Parathyroid adenoma (tissue), 2 donors: Measurements from ENCODE around the gene DOP1A.

ENCODE experiments used
- H2AFZ ChIP-seq: fragments of 300-600 bp; sonication (generic); one replicate; pipeline ENCODE4 v1.7.0; 2017; ENCODE audit warnings: antibody characterized with exemption, mild to moderate bottlenecking
- H3K27ac ChIP-seq: fragments of 300-600 bp; sonication (generic); one replicate; pipeline ENCODE4 v1.7.0; 2017
- H3K27me3 ChIP-seq: fragments of 300-600 bp; sonication (generic); one replicate; pipeline ENCODE4 v1.7.0; 2017; ENCODE audit warnings: low read length; ENCODE audit not compliant: control insufficient read depth, insufficient read depth
- H3K36me3 ChIP-seq: fragments of 300-600 bp; sonication (generic); one replicate; pipeline ENCODE4 v1.7.0; 2017; ENCODE audit warnings: low read length; ENCODE audit not compliant: control insufficient read depth, insufficient read depth
- H3K4me1 ChIP-seq: fragments of 300-600 bp; sonication (generic); one replicate; pipeline ENCODE4 v1.7.0; 2017; ENCODE audit warnings: control low read depth
- H3K4me2 ChIP-seq: fragments of 300-600 bp; sonication (generic); one replicate; pipeline ENCODE4 v1.7.0; 2017; ENCODE audit warnings: low read length
- H3K4me3 ChIP-seq: fragments of 300-600 bp; sonication (generic); one replicate; pipeline ENCODE4 v1.7.0; 2017; ENCODE audit warnings: low read depth, low read length
- H3K79me2 ChIP-seq: fragments of 300-600 bp; sonication (generic); one replicate; pipeline ENCODE4 v1.7.0; 2017; ENCODE audit warnings: control low read depth
- H3K9ac ChIP-seq: fragments of 300-600 bp; sonication (generic); one replicate; pipeline ENCODE4 v1.7.0; 2017; ENCODE audit warnings: mild to moderate bottlenecking
- H3K9me3 ChIP-seq: fragments of 300-600 bp; sonication (generic); one replicate; pipeline ENCODE4 v1.7.0; 2017; ENCODE audit warnings: low read length; ENCODE audit not compliant: control insufficient read depth
- CTCF ChIP-seq: fragments of 300-600 bp; sonication (generic); IDR thresholded peaks from one replicate; pipeline ENCODE4 v1.7.0; 2017; ENCODE audit warnings: antibody characterized with exemption, mild to moderate bottlenecking
- donor health status: primary hyperparathyroidism.

The DOP1A gene

GRCh38 chr6:83065511-83066192, 1.8 kb upstream of the DOP1A start, which contains the start of gene UBE3D:
UBE3D (minus strand) TSS chr6:83065841; CDS start chr6:83065718, 123 bp downstream.
- peak within 1 kb of the TSS; percentile 92 for H3K4me3 ChIP-seq
- no peaks in the 10 kb centered on the region for H3K27me3 ChIP-seq
- H2AFZ ChIP-seq = peak within 1 kb of the TSS; percentile 85
- TF ChIP-seq CTCF = peak; percentile 100
- peak within 1 kb of the TSS; percentile 84 for H3K4me2 ChIP-seq
- no peak within 1 kb of the TSS for H3K9ac ChIP-seq
- H3K27ac ChIP-seq = peak within 1 kb of the TSS; percentile 36
- H3K79me2 ChIP-seq = peaks cover 12% of the 10 kb centered on the region
- H3K4me1 ChIP-seq = peaks cover 5% of the 10 kb centered on the region
- no peaks in the 10 kb centered on the region for H3K9me3 ChIP-seq
- no peaks in the 10 kb centered on the region for H3K36me3 ChIP-seq

GRCh38 chr6:83068616-83069015, 1.1 kb downstream of the DOP1A start:
- no peak for TF ChIP-seq CTCF
- H3K4me3 ChIP-seq = peak overlapping the region; percentile 94

GRCh38 chr6:83069633-83070032, 2.2 kb downstream of the DOP1A start:
- Histone ChIP-seq H3K9ac (no peak overlapping the region), H3K36me3 (no peaks in the 10 kb centered on the region), H3K4me2 (no peak overlapping the region), H3K4me1 (peaks cover 5% of the 10 kb centered on the region), H3K27me3 (no peaks in the 10 kb centered on the region), H3K9me3 (no peaks in the 10 kb centered on the region), H3K4me3 (no peak overlapping the region), H2AFZ (no peak overlapping the region), H3K79me2 (peaks cover 30% of the 10 kb centered on the region), H3K27ac (no peak overlapping the region)
- no peak for TF ChIP-seq CTCF

More at GRCh38 chr6:83068616-83069015, 1.1 kb downstream of the DOP1A start:
- peak overlapping the region; percentile 90 for H3K27ac ChIP-seq
- no peaks in the 10 kb centered on the region for H3K9me3 ChIP-seq
- H3K36me3 ChIP-seq = no peaks in the 10 kb centered on the region
- H2AFZ ChIP-seq = peak overlapping the region; percentile 98
- no peaks in the 10 kb centered on the region for H3K27me3 ChIP-seq
- peaks cover 22% of the 10 kb centered on the region for H3K79me2 ChIP-seq
- H3K4me1 ChIP-seq = peaks cover 5% of the 10 kb centered on the region
- no peak overlapping the region for H3K9ac ChIP-seq
- H3K4me2 ChIP-seq = peak overlapping the region; percentile 98

- Histone ChIP-seq H3K36me3 (no peaks in the 10 kb centered on the region), H2AFZ (no peak overlapping the region), H3K9ac (no peak overlapping the region), H3K4me1 (peaks cover 5% of the 10 kb centered on the region), H3K27me3 (no peaks in the 10 kb centered on the region), H3K4me3 (no peak overlapping the region), H3K4me2 (no peak overlapping the region), H3K27ac (no peak overlapping the region), H3K9me3 (no peaks in the 10 kb centered on the region), H3K79me2 (peaks cover 43% of the 10 kb centered on the region)
- no peak for TF ChIP-seq CTCF
Observed at GRCh38 chr6:83071023-83071422, 3.6 kb downstream of the DOP1A start.

- Histone ChIP-seq H3K79me2 (peaks cover 49% of the 10 kb centered on the region), H3K4me1 (peaks cover 5% of the 10 kb centered on the region), H3K27me3 (no peaks in the 10 kb centered on the region), H3K4me3 (no peak overlapping the region), H3K27ac (no peak overlapping the region), H2AFZ (no peak overlapping the region), H3K36me3 (no peaks in the 10 kb centered on the region), H3K4me2 (no peak overlapping the region), H3K9me3 (no peaks in the 10 kb centered on the region), H3K9ac (no peak overlapping the region)
- TF ChIP-seq CTCF = no peak
Observed at GRCh38 chr6:83071707-83072106, 4.2 kb downstream of the DOP1A start.
